Activated T-helper 1 cell treated with anti-CD3 and anti-CD28 coated beads, Interleukin-12 subunit alpha, Interleukin-12 subunit beta, Interleukin-2, Interleukin-4 antibody, amounts not matched to agents 30 ng/mL and 10 ng/mL and 1 ng/mL, durations not matched to agents 14 hours and 24 hours and 36 hours (primary cell): ENCODE data around the gene LAIR1. TPM values are rescaled to one million over a fixed set of nuclear protein-coding genes. Genes with fewer than 3 reads are reported as not detected.
A peak's percentile ranks its signal among the peaks of the same experiment; 100 is the strongest.
"Not testable (repeated sequence)": the region's sequence is repeated elsewhere in the genome, so short reads cannot be mapped to it uniquely, and the experiment has no call there.

ENCODE experiments used
- DNase-seq: peaks from one replicate; pipeline ENCODE4 v3.0.0; 2021; ENCODE audit warnings: low spot score
- H3K27ac Mint-ChIP-seq: one replicate; pipeline ENCODE4 v1.8.0; 2021; ENCODE audit warnings: mild to moderate bottlenecking, mixed read lengths
- H3K27me3 Mint-ChIP-seq: one replicate; pipeline ENCODE4 v1.8.0; 2022; ENCODE audit warnings: mild to moderate bottlenecking, moderate library complexity, mixed read lengths; ENCODE audit not compliant: insufficient read depth
- H3K36me3 Mint-ChIP-seq: one replicate; pipeline ENCODE4 v1.8.0; 2021; ENCODE audit warnings: low read depth, mixed read lengths
- H3K4me1 Mint-ChIP-seq: one replicate; pipeline ENCODE4 v1.8.0; 2021; ENCODE audit warnings: low read depth, mixed read lengths
- H3K4me3 Mint-ChIP-seq: one replicate; pipeline ENCODE4 v1.8.0; 2021; ENCODE audit warnings: mild to moderate bottlenecking, moderate library complexity, mixed read lengths
- H3K9me3 Mint-ChIP-seq: one replicate; pipeline ENCODE4 v1.8.0; 2021; ENCODE audit warnings: mixed read lengths
- intact Hi-C: fragments of 100-400 bp; cut with micrococcal nuclease; formaldehyde crosslinking; loops from one replicate; pipeline ENCODE4 v1.15.1; 2024
- total RNA-seq: library from RNA; stranded (reverse); gene quantifications from 2 replicates; pipeline ENCODE4 v1.2.3, GENCODE V29; 2022

LAIR1 gene
- total RNA-seq, 1 donor from 2014 or later = 9.4 TPM

DNA sequence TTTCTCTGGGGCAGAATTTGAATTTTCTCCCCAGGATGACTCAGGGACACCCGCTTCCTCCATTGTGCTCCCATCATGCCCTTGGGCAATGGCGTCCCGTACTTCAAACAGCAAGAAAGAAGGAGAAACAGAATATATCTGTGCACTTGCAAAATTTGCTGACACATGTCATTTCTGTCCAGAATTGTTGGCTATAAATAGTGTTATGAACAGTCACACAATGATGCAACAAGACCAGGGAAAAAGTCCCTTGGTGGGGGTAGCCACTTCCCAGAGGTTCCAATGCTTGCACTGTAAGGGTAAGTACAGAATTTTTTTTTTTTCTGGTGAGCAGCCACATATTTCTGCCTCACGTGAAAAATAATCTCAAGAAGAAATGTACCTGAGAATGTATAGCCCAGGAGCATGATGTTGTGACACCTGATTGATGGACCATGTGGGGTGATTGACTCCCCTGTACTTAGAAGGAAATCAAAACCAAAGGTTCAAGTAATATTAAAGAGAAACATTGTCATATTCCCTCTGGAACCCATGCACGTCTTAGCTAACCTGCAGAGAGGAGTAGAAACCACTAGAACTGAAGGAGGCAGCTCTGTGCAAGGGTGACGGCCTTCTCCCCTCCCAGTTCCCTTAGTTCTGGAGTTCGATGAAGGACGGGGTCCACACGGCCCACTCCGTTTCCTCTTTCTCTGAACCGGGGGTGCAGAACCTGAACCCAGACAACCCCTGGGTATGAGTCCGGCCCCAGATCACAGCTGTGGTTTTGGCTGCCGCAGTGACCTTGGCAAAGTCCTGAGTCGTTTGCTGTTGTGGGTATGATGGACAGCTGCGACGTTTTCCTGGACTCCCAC lies 9.3 kb upstream of the LAIR1 start:
- peaks cover 76% of the 10 kb centered on the region for H3K4me1 Mint-ChIP-seq
- intact Hi-C loops = loop anchor here (2.0 kb wide), 1 partner anchor 15 kb away; no protein-coding TSS in a partner anchor
- H3K9me3 Mint-ChIP-seq = peaks cover 5% of the 10 kb centered on the region
- peaks cover 4% of the 10 kb centered on the region for H3K36me3 Mint-ChIP-seq
- DNase-seq = no peak
- H3K4me3 Mint-ChIP-seq = peak overlapping the region; percentile 87
- peaks cover 23% of the 10 kb centered on the region for H3K27me3 Mint-ChIP-seq
- H3K27ac Mint-ChIP-seq = peak overlapping the region; percentile 18

DNA sequence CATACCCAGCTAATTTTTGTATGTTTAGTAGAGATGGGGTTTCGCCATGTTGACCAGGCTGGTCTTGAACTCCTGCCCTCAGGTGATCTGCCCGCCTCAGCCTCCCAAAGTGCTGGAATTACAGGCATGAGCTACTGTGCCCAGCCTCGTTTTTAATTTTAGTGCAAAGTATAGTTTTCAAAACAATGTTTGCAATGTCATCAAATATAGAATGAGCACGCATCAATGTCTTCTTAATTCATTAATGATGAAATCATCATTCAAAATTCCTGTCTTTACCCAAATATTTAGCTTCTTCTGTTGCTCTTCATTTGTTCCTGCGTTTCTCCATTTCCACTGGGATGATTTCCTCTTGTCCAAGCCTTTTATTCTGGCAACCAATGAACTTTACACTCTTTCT lies 6.7 kb upstream of the LAIR1 start:
- H3K4me1 Mint-ChIP-seq = peaks cover 65% of the 10 kb centered on the region
- H3K36me3 Mint-ChIP-seq, intact Hi-C loops, H3K9me3 Mint-ChIP-seq, DNase-seq: not testable (repeated sequence)
- H3K27ac Mint-ChIP-seq = peak overlapping the region; percentile 63
- H3K4me3 Mint-ChIP-seq = peak overlapping the region; percentile 12
- H3K27me3 Mint-ChIP-seq = peaks cover 22% of the 10 kb centered on the region

DNA sequence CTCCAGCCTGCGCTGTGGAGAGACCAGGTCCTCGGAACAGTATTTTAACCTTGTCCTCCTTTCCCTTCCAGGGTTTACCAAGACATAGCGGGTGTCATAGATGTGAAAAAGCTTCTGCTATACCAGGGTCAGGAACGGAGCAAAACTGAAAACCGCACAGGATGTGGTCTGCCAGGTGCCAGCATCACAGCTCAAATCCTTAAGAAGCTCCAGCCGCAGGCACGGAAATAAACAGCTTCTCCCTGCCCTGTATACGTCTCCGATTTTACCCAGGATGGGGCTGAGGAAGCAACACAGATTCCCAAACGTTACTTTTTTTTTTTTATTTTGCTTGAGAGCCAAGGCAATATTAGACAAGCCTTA lies 5.7 kb upstream of the LAIR1 start:
- H3K36me3 Mint-ChIP-seq, intact Hi-C loops, H3K9me3 Mint-ChIP-seq: not testable (repeated sequence)
- peak; percentile 57 for DNase-seq
- peak overlapping the region; percentile 72 for H3K4me3 Mint-ChIP-seq
- H3K4me1 Mint-ChIP-seq = peaks cover 58% of the 10 kb centered on the region
- H3K27ac Mint-ChIP-seq = peak overlapping the region; percentile 44
- H3K27me3 Mint-ChIP-seq = peaks cover 23% of the 10 kb centered on the region

DNA sequence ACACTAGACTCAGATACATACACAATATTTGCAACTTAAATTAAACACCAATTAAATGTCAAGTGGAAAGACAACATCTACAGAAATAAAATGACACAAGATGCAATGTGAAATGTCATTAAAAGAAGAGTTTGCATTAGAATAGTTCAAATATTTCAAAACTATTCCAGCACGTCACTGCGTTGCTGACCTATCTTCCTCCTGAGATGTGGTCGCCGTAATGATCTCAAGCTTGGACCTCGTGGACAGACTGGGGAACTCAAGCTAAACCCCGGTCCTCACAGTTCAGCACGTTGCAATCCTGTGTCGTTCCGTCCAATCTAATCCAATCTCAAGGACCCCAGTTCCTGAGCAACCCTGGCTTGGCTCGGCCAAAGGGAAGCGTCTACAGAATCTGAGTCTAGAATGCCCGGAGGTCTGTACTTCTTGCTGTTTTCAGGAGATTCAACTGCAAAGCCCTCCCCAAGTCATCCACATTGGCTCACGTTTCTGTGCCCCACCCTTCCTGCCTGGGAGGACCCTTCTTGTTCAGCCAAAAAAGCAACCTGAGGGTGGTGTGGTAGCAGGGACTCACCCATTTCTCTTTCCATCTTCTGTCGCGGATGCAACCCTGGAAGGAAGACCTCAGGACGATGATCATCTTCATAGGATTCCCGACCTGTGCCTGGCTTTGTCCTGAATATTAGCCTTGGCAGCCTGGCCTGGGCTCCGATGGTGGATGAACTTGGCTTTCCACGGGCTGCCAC lies 5.1 kb upstream of the LAIR1 start:
- peak overlapping the region; percentile 72 for H3K4me3 Mint-ChIP-seq
- intact Hi-C loops, H3K9me3 Mint-ChIP-seq, DNase-seq, H3K36me3 Mint-ChIP-seq: not testable (repeated sequence)
- H3K27ac Mint-ChIP-seq = peak overlapping the region; percentile 44
- peaks cover 18% of the 10 kb centered on the region for H3K27me3 Mint-ChIP-seq
- H3K4me1 Mint-ChIP-seq = peaks cover 56% of the 10 kb centered on the region

DNA sequence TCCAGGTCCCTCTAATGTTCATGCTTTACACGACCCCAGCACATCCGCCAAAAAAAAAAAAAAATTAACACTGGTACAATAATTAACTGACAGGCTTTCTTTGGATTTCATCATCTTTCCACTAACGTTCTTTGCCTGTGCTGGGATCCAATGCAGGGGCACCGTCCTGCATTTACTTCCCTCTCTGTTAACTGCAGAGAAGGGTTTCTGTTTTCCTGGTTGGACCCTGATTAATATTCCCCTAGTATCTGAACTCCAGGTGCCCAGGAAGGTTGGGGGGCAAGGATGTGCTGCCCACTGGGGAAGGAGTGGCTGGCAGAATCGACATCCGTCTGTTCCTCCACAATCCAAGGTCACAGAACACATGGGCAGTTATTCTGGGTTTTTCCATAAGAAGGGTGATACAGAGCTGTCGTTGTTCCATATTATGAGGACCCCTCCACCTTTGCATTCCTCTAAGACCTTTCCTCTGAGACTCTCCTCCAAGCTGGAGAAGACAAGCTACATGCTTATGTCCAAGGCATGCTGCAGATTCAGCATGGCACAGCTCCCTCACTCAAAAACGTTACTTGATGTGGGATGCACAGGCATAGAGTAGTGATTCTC lies 4.5 kb upstream of the LAIR1 start:
- H3K36me3 Mint-ChIP-seq = peaks cover 1% of the 10 kb centered on the region
- H3K4me3 Mint-ChIP-seq = peak overlapping the region; percentile 72
- peaks cover 18% of the 10 kb centered on the region for H3K27me3 Mint-ChIP-seq
- DNase-seq = no peak
- no peak overlapping the region for H3K27ac Mint-ChIP-seq
- intact Hi-C loops = no loop called here
- no peaks in the 10 kb centered on the region for H3K9me3 Mint-ChIP-seq
- H3K4me1 Mint-ChIP-seq = peaks cover 58% of the 10 kb centered on the region

DNA sequence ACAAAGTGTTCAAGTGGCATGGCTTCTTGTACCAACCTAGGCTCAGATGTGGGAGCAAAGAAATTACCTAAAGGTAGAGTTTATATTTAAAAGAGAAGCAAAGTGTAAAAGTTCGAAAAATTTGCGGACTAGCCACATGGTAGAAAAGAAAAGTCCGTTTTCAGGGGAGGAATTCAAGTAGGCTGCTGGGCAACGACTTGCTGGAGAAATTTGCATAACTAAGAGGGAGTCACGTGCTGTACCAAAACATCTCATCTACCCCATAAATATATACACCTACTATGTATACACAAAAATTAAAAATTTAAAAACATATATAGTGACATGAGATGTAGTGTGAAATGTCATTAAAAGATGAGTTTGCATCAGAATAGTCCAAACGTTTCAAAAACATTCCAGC lies 2.1 kb upstream of the LAIR1 start:
- intact Hi-C loops = no loop called here
- no peak overlapping the region for H3K4me3 Mint-ChIP-seq
- H3K36me3 Mint-ChIP-seq = peaks cover 4% of the 10 kb centered on the region
- DNase-seq = no peak
- peaks cover 66% of the 10 kb centered on the region for H3K4me1 Mint-ChIP-seq
- H3K9me3 Mint-ChIP-seq = peaks cover 8% of the 10 kb centered on the region
- H3K27ac Mint-ChIP-seq = no peak overlapping the region
- peaks cover 19% of the 10 kb centered on the region for H3K27me3 Mint-ChIP-seq

DNA sequence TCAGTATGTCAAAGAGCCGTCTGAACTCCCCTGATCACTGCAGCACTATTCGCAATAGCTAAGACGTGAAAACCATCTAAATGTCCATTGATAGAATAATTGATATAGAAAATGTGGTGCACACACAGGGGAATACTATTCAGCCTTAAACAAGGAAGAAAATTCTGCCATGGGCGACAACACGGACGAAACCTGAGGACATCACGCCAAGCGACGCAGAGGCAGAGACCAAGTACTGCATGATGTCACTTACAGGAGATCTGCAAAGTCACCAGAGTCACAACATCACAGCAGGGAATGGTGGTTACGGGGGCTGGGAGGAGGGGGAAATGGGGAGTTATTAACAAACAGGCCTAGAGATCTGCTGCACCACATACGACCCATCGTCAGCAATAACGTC lies 1.1 kb upstream of the LAIR1 start:
- H3K9me3 Mint-ChIP-seq, DNase-seq, H3K36me3 Mint-ChIP-seq, H3K27ac Mint-ChIP-seq, H3K4me3 Mint-ChIP-seq: not testable (repeated sequence)
- Mint-ChIP-seq H3K4me1 (peaks cover 70% of the 10 kb centered on the region), H3K27me3 (peaks cover 14% of the 10 kb centered on the region)
- intact Hi-C loops = loop anchor here (2.0 kb wide), 1 partner anchor 13 kb away; no protein-coding TSS in a partner anchor

DNA sequence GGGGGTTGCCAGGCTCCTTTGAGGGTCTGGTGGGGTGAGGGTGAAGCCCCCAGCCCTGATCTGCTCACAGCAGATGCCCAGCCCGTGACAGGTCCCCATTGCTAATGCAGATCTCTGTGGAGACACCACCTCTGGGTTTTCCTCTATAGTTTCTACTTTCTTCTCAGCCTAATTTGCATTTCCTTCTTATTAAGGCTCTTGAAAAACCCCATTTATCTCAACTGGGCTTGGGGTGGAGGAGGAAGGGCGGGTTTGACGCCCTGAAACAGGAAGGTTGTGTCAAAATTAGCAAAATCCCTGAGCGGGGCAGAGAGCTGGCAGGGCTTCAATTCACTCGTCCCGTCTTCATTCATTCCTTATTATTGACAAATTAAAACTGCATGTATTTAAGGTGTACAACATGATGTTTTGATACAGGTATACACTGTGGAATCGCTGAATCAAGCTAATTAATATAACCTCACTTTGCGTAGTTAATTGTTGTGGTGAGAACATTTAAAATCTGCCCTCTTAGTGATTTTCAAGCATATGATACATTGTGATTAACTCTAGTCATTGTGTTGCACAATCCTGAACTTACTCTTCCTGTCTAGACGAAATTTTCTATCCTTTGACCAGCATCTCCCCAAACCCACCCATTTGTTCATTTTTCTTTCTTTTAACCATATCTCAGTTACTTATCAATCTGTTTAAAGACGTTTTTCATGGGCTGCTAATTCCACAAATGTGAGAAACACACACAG lies 2.9 kb downstream of the LAIR1 start:
- peaks cover 45% of the 10 kb centered on the region for H3K4me1 Mint-ChIP-seq
- H3K9me3 Mint-ChIP-seq, intact Hi-C loops, H3K36me3 Mint-ChIP-seq, DNase-seq: not testable (repeated sequence)
- H3K27me3 Mint-ChIP-seq = peaks cover 10% of the 10 kb centered on the region
- peak overlapping the region; percentile 41 for H3K27ac Mint-ChIP-seq
- H3K4me3 Mint-ChIP-seq = peak overlapping the region; percentile 88

DNA sequence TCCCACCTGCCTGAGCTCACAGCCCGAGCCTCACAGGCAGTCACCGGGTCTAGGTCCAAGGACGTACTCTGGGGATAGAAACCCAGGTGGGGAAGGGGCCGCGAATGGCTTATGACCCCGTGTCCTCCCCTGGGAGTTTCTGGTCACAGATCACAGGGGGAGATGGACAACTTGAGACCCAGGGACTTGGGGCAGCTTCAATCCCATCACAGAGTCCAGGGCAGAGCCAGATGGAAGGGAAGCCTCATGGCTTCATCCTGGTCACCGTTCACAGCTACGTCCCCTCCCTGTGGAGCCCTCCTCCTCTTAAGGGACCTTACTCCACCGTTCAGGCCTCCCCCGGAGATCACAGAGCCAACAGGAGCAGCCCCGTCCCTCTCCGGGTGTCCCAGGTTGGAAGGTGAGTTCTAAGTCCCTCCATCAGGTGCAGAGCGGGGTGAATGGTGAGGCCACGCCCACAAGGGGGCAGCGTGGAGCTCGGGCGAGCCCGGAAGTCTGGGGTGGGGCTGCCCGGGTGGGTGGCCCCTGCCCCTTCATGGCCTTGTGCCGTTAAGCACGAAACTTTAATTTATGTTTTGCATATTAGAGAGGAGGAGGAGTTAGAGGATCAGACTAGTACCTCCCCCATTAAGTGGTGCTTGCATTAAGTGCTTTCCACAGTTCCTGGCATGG lies 5.4 kb downstream of the LAIR1 start:
- peak; percentile 66 for DNase-seq
- H3K27ac Mint-ChIP-seq, H3K4me3 Mint-ChIP-seq, H3K9me3 Mint-ChIP-seq, H3K27me3 Mint-ChIP-seq, intact Hi-C loops, H3K36me3 Mint-ChIP-seq: not testable (repeated sequence)
- H3K4me1 Mint-ChIP-seq = peaks cover 36% of the 10 kb centered on the region

DNA sequence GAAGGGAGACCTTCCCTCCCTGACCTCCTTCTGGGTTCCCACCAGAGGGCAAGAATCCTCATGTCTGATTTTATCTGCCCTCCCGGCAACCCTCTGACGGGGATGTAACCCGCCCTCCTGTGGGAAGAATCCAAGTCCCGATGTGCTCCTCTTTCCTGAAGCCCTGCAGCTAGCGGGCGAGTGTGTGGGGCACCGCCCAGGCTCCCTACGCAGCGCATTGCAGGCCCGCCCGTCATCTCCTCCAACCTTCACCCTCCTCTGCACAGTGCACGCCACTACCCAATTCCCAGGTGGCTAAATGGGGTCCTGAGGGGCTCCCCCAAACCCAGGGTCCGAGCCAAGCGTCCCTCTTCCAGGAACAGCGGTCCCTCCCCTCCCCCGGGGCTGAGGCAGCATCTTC lies 7.3 kb downstream of the LAIR1 start:
- H3K27me3 Mint-ChIP-seq = peaks cover 3% of the 10 kb centered on the region
- intact Hi-C loops = no loop called here
- peaks cover 20% of the 10 kb centered on the region for H3K4me1 Mint-ChIP-seq
- no peaks in the 10 kb centered on the region for H3K9me3 Mint-ChIP-seq
- H3K4me3 Mint-ChIP-seq = no peak overlapping the region
- H3K36me3 Mint-ChIP-seq = peaks cover 6% of the 10 kb centered on the region
- DNase-seq = no peak
- H3K27ac Mint-ChIP-seq = no peak overlapping the region

DNA sequence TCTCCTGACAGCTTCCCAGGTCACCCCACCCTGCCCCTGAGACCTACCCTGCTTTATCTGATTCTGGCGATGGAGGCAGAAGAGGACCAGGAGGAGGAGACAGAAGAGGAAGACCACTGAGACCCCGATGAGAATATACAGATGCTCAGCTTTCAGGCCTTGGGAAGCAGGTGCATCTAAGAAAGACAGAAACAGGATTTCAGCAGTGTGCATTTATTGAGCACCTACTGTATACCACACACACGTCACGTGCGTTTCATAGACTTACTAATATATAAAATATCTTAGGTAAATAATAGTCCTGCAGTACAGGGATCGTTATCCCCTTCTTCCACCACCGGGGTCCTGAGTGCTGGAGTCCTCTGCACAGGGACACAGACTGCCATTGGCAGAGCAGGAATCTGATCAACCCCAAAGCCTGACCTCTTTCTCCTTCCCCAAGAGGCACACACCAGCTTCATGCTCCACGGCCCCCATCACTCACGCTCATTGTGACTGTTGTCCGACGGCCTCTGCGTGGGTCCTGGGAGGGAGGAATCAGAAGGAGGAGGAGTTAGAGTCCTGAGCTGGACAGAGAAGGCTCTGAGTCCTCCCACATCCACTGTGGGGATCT lies 8.2 kb downstream of the LAIR1 start:
- intact Hi-C loops = no loop called here
- H3K27ac Mint-ChIP-seq = no peak overlapping the region

DNA sequence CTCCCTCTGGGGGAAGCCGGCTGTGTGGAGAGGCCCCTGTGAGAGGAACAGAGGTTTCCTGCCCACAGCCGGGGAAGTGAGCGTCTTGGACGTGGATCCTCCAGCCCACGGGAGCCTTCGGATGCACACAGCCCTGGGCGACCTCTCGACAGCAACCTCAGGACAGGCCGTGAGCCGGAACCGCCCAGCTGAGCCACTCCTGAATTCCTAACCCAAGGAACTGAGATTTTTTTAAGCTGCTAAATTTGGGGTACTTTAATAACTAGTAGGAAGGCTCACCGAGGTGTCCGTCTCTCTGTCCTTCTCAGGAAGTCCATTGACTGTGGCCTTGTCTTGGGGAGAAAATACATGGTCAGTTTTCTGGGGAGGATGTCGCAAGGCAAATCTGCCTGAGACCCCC lies 9.1 kb downstream of the LAIR1 start:
- intact Hi-C loops = loop anchor here (2.0 kb wide), 1 partner anchor 35 kb away; no protein-coding TSS in a partner anchor
- peaks cover 6% of the 10 kb centered on the region for H3K36me3 Mint-ChIP-seq
- DNase-seq = no peak
- H3K4me1 Mint-ChIP-seq = peaks cover 4% of the 10 kb centered on the region
- H3K27ac Mint-ChIP-seq = no peak overlapping the region
- H3K4me3 Mint-ChIP-seq = no peak overlapping the region
- H3K27me3 Mint-ChIP-seq = peaks cover 5% of the 10 kb centered on the region
- no peaks in the 10 kb centered on the region for H3K9me3 Mint-ChIP-seq

More for the DNA sequence above, 8.2 kb downstream of the LAIR1 start:
- no peak overlapping the region for H3K4me3 Mint-ChIP-seq
- peaks cover 12% of the 10 kb centered on the region for H3K4me1 Mint-ChIP-seq
- H3K27me3 Mint-ChIP-seq = peaks cover 3% of the 10 kb centered on the region
- DNase-seq = no peak
- H3K36me3 Mint-ChIP-seq = peaks cover 6% of the 10 kb centered on the region
- H3K9me3 Mint-ChIP-seq = no peaks in the 10 kb centered on the region
